Lower leg skin (tissue), 4 donors: Measurements from ENCODE around the gene KLHL34. TPM values are rescaled to one million over a fixed set of nuclear protein-coding genes. Genes with fewer than 3 reads are reported as not detected.

Experiments used
- DNase-seq, 2 donors: peaks; one replicate each; pipeline ENCODE4 v3.0.0-alpha.2; 2019; ENCODE audit warnings: low spot score in 2 of 2
- H3K4me3 ChIP-seq: fragments of 200-600 bp; sonication (generic); 2 replicates; pipeline ENCODE4 v1.5.1; 2017; ENCODE audit warnings: mild to moderate bottlenecking, low read depth; ENCODE audit not compliant: poor library complexity, severe bottlenecking
- POLR2A ChIP-seq, 2 donors: fragments of 450-650 bp; IDR thresholded peaks; one replicate each; pipeline ENCODE4 v1.6.1; 2016 to 2017; ENCODE audit warnings: antibody characterized with exemption in 2 of 2, mild to moderate bottlenecking in 1 of 2, moderate library complexity in 1 of 2
- WGBS, 2 donors: methylation state at CpG; one replicate each; pipeline ENCODE4 v1.1.5; 2018; 5-methylcytosine and 5-hydroxymethylcytosine counted together
- intact Hi-C: fragments of 100-400 bp; cut with DNase I; formaldehyde crosslinking; loops from one replicate; pipeline ENCODE4 v1.15.0; 2023; ENCODE audit warnings: low total_unique reads
- total RNA-seq, 4 donors: library from RNA; depleted of rRNA; stranded (reverse); fragments of >200 nt; gene quantifications; one replicate each; pipeline ENCODE4 v1.1.0, GENCODE V29; 2016
- TF ChIP-seq, protein P1 (sequence below), 3 donors: fragments of 450-650 bp; IDR thresholded peaks; one replicate each; pipeline ENCODE4 v1.5.1; 2016; ENCODE audit warnings: antibody characterized with exemption in 3 of 3, mild to moderate bottlenecking in 3 of 3, moderate library complexity in 2 of 3

The KLHL34 gene
- total RNA-seq, 4 donors from 2014 or later: 0.23 to 0.59 (median 0.37) TPM

DNA sequence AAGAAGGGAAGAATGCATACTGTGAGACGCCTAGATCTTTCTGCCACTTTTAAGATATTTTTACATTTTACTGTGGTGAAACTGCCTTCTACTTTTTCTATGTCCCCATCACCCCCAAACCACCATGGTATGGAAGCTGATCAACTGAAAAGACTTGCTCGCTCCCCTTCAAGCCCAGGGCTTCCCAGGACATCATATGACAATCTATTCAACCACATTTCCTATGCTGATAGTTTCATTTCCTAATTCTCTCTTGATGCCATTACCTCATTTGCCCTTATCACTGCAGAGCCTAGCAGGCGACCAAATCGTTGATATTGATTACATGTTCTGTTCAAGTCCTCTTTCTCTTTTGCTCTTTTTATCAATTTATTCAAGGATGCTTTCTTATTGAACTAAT lies 40.1 kb upstream of the KLHL34 start:
- intact Hi-C loops: no loop called here
- DNase-seq: no peak
- TF ChIP-seq, protein P1, sequence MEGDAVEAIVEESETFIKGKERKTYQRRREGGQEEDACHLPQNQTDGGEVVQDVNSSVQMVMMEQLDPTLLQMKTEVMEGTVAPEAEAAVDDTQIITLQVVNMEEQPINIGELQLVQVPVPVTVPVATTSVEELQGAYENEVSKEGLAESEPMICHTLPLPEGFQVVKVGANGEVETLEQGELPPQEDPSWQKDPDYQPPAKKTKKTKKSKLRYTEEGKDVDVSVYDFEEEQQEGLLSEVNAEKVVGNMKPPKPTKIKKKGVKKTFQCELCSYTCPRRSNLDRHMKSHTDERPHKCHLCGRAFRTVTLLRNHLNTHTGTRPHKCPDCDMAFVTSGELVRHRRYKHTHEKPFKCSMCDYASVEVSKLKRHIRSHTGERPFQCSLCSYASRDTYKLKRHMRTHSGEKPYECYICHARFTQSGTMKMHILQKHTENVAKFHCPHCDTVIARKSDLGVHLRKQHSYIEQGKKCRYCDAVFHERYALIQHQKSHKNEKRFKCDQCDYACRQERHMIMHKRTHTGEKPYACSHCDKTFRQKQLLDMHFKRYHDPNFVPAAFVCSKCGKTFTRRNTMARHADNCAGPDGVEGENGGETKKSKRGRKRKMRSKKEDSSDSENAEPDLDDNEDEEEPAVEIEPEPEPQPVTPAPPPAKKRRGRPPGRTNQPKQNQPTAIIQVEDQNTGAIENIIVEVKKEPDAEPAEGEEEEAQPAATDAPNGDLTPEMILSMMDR (IDR thresholded peaks at IDR 0.05): no peak
- TF ChIP-seq POLR2A (IDR thresholded peaks at IDR 0.05): no peak
- H3K4me3 ChIP-seq: no peak overlapping the region
- 73 to 86% methylated on average over 4 of the region's 4 CpGs for WGBS, 2 donors

DNA sequence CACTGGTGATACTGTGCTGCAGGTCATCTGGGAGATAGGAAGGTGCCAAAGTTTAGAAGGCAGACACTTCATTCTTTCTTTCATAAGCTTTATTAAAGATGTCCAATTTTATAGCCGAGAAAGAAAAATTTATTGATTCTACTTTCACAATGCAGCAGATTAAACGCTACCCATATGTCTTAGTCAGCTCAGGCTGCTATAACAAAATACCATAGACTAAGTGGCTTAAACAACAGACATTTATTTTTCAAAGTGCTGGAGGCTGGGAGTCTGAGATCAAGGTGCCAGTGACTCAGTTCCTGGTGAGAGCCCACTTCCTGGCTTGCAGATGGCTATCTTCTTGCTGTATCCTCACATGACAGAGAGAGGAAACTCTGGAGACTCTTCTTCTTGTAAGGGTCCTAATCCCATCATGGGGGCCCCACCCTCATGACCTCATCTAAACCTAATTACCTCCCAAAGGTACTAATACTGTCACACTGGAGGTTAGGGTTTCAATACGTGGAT lies 33.4 kb upstream of the KLHL34 start:
- WGBS, 2 donors: 88 to 90% methylated on average over 3 of the region's 3 CpGs
- no peak for DNase-seq
- TF ChIP-seq, protein P1 (IDR thresholded peaks at IDR 0.05): no peak
- TF ChIP-seq POLR2A (IDR thresholded peaks at IDR 0.05): no peak
- intact Hi-C loops: no loop called here
- no peak overlapping the region for H3K4me3 ChIP-seq

DNA sequence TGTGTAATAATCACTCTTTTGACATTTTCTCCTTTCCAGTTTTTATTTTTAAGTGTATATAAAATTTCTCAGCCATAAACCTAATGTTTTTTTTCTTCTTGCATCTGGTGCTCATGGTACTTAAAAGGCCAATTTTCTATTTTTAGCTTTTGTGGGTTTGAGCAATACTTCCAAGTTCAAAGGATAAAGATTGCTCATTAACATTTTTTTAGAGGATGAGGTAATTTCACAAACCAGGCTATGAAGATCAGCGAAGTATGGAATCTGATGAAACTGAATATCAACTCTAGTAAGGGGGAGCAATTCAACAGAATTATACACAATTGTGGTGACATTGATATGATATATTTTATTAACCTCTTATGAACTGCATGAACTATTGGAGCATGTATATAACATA lies 25.8 kb upstream of the KLHL34 start:
- no peak for DNase-seq
- WGBS, 2 donors: 35 to 39% methylated on average over 1 of the region's 1 CpG
- intact Hi-C loops: no loop called here
- TF ChIP-seq POLR2A (IDR thresholded peaks at IDR 0.05): no peak
- TF ChIP-seq, protein P1 (IDR thresholded peaks at IDR 0.05): no peak
- no peak overlapping the region for H3K4me3 ChIP-seq

DNA sequence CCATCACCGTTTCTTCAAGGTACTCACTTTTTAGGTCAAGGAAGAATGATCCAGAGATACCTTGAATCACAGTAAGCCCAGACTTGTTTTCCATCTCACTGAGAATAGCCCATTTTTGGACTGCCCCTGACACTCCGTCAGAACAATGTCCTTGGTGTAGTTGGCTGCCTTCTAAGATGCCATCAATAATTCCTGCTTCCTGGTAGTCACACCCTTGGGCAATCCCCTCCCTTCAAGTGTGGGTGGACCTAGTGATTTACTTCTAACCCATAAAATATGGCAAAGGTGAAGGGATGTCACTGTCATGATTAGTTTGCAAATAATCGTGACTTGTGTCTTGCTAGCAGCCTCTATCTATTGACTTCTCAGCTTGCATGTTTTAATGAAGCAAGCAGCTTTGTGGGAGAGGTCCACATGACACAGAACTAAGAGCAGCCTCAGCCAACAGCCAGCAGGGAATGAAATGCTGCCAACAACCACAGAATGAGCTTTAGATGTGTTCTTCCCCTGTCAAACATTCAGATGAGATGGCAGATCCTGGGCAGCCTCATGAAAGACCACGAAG lies 20.0 kb upstream of the KLHL34 start:
- no peak for TF ChIP-seq POLR2A (IDR thresholded peaks at IDR 0.05)
- TF ChIP-seq, protein P1 (IDR thresholded peaks at IDR 0.05): no peak
- DNase-seq: no peak
- WGBS, 2 donors: 40 to 55% methylated on average over 4 of the region's 4 CpGs
- intact Hi-C loops: no loop called here
- no peak overlapping the region for H3K4me3 ChIP-seq

DNA sequence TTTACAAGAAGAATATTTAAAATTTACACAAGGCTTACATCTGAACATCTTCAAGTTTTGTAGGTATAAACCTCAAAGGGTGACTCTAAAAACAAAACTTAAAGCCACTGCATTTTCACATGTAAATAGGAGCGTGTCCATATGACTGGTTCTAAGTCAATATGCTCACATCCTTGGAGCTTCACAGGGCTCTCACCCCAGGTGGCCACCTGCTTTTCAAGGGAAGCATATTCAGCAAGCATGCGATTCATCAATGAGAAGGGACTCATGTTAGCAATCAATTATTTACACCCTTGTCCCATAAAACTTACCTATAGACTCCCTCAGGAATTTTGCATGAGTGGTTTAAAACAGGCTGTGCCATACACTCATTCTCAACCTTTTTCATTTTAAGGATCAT lies 17.8 kb upstream of the KLHL34 start:
- DNase-seq: no peak
- WGBS, 2 donors: 49 to 67% methylated on average over 2 of the region's 2 CpGs
- H3K4me3 ChIP-seq: no peak overlapping the region
- intact Hi-C loops: no loop called here
- TF ChIP-seq POLR2A (IDR thresholded peaks at IDR 0.05): no peak
- TF ChIP-seq, protein P1 (IDR thresholded peaks at IDR 0.05): no peak
